Right forelimb (tissue), 1 donor: Measurements from ENCODE around the gene WNT5A.

ENCODE experiments used
- DNase-seq: peaks from one replicate; pipeline ENCODE4 v3.0.0-alpha.2; 2018

The WNT5A gene

DNA sequence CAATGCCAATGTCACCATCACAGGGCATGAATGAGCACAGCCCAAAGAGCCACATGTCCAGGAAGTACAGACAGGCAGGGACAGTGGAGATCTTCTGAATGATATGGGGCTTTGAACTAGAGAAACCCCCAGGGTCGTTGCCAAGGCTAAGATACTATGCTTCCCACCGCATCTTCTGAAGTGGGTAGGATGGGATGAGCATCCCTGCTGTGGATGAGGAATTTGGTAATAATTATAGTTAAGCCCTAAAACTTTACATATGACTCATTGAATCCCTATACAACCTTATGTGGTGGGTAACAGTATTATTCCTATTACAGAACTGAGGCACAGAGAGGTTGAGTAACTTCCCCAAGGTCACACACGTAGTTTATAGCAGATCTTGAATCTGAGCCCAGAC lies 44.2 kb downstream of the WNT5A start:
- no peak for DNase-seq

DNA sequence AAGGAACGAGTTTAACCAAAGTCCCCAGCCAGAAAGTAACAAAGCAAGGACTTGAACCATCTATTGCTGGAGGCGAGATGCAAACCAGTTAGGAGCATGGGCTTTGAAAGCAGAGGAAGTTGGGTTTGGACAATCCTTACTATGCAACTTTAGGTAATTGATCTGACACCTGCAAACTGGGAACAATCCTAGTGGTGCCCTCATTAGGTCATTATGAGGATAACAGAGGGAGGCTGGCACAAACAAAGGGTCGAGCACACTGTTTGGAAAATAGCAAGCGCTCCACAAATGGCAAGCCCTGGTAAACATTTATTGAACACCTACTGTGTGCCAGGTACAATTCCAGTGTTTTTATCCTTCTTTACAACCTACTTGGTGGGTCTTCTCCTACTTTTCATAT lies 45.6 kb downstream of the WNT5A start:
- DNase-seq: no peak

DNA sequence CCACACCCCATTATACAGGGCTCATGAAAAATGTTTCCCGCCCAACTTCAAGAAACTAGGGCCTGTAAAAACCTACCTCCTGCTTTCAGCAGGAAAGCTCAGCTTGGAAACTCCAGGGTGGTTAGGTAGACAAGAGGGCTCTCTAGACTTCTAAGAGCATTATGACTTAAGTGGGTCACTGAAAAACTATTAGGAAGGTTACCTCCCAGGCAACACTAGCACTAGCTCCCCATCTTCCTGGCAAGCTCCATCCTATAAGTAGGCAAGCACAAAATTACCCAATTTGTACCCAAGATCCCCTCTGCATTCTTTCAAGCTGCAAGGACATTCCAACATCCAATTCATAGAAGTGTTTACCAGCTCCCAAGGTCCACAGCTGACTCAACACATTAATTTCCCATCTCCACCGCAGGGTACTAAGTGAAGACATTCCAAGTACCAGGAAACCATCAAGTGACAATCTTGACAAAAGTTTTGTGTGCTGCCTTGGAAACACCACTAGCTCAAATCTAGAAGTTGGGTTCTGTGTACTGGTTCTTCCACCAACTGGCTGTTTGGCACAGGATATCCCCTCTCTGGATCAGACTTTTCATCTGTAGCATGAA lies 46.9 kb downstream of the WNT5A start:
- no peak for DNase-seq

DNA sequence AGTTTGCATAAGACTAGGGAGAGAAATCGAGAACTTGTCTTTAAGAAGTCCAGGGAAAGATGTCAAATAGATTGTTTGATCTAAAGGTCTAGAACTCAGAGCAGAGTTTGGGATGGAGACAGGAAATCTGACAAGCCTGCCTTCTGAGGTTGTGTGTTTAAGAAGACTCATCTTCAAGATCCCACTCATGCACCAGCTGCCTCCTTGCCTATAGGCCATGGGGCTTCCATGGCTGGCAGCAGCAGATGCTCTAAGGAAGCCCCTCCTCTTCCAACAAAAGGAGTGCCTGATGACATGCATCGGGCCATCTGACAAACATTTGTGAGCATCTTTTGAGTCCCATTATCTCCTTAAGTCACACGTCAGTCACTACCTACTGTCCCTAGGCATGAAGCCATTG lies 47.4 kb downstream of the WNT5A start:
- DNase-seq: no peak

DNA sequence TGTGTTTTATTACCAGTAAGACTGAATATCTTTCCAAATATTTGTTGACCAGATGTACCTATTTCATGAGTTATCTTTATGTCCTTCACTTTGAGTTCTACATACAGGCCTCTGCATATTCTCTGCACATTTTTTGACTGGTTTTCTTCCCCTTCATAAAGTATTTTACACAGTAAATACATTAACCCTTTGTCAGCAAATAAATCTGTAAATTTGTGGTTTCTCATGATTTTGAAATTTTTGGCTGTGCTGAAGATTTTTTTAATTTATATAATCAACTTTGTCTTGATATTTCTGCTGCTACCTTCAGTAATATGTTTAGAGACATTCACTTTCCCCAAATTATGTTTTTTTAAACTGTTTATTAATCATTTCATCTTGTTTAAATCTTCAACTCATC lies 50.5 kb downstream of the WNT5A start:
- DNase-seq: no peak

DNA sequence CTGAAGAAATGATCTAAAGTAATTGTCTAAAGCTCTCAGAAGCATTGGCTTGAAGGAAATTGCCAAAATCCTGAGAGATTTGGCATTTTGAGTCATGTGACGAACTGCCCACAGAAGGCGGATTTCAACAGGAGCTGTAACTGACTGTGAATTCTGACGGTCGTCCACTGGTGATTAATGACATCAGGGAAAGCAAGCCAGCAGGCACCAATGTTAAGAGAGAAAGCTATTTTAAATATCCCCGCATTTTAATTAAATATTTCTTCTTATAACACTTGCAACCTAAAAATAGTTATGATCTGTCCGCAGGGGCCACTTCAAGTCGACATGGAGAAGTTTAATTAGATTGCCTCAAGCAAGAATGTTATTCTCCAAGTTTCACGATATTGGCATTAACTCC lies 51.6 kb downstream of the WNT5A start:
- DNase-seq: no peak

DNA sequence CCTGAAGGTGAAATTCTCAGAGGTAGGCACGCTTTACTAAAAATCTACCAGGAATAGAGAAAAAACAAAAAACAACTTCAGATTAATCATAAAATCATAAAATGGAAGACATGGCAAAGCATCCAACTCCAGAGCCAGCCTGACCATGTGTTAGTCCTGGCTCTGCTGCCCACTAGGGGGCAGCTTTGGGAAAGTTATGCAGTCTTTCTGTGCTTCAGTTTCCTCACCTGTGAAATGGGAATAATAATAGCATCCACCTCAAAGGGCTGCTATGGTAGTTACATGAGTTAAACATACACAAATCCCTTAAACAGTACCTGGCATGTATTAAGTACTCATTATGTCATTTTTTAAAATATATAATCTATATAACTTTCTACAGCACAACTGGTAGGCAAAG lies 52.3 kb downstream of the WNT5A start:
- DNase-seq: no peak

DNA sequence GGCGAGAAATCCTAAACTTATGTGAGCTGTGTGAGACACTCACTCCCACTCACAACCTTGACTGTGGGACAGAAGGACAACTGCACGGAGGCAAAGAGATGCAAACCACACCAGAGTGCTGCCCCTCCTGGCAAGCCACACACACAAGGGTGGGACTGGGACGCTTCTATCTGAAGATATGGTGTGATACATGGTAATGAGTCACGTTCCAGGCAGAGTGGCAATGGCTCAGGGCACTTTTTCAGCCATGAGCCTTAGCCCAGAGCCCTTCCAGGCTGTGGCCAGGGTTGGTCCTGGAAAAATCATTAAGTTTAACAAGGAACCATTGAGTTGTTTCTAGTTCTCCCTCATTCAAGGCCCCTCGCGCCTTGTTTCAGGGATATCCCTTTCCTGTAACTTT lies 56.1 kb downstream of the WNT5A start:
- no peak for DNase-seq

DNA sequence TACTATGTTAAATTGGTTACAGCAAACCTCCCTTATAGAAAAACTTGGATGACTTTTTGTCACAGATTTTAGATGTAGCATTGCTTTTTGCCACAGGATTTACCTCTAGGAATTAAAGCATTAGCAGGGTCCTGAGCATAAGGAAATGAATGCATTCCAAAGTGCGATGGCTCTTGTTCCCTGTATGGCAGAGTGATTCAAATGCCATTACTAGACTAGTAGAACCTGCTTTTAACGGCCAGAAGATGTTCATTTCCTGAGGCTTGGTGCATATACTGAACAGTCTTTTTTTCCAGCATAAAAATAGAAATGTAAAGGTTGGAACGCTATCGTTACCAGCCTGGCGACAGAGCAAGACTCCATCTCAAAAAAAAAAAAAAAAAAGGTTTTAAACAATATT lies 59.4 kb downstream of the WNT5A start:
- no peak for DNase-seq

DNA sequence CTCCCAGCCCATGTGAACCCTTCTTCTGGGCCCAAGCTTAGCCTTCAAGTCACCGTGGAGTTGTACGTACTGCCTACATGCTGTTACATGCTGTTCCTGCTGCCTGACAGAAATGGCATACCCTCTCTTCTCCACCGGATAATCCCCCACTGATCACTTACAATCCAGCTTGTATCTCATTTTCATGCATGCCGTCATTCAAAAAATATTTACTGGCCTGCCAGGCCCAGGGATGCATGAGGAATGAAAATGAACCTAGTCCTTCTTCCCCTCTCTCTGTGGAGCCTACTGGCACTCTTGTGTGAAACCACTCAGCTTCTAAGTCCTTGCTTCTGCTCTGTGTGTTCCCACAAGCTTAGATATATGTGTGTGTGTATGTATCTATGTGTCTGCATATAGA lies 60.6 kb downstream of the WNT5A start:
- no peak for DNase-seq

DNA sequence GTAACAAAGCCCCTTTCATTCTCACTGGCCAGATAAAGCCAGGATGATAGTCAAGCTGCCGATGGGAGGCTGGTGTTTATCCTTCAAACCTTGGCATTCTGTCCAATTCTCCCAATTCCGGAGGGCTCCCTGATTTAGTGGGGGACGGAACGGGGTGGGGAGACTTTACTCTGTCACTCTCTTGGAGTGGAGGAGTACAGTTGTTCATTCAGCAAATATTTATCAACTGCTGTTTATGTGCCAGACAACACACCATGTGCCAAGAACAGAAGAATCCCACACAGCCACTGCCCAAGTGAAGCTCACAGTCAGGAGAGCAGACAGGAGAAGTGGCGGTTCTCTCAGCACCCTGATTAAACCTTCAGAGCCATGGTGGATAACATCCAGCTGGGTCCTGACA lies 63.3 kb downstream of the WNT5A start:
- DNase-seq: no peak

DNA sequence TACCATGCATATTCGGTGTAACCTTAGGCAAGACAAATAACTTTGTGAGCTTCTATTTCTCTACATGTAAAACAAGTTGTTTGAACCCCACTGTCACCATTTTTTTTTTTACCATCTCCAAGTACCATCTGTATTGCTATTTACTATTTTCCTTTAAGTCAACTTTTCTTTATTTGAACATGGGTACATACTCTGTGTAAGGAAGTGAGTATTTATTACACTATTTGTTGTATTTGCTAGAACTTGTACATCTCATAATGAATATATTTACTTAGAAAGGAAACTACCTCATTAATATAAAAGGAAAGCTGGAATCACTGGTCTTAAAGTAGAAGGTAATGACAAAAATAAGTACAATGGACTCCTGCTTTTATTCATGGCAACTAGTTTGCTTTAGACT lies 69.9 kb downstream of the WNT5A start:
- no peak for DNase-seq

DNA sequence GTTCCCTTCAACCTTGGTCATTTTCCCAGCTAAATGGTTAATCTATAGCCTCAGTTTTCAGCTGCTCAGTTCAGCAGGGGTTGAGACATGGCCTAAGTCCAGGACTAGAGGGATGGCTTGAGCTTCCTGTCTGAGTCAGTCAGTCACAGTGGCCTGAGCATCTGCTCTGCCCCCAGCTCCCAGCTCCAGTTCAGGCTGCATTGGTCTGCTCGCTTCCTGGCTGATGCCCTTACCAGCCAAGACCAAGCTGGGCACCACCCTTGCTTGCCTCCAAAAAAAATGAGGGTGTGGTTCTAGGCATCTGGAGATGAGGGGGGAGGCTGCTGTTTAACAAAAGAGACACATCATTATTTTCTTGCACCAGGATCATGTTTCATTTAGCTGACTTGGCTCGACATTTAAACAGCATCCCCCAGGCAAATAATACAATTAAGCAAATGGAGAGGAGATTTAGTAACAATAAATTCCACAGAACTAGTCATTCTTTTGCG lies 70.7 kb downstream of the WNT5A start:
- DNase-seq: no peak
